Measurements from ENCODE around the gene LRRC75B.

The LRRC75B gene

DNA sequence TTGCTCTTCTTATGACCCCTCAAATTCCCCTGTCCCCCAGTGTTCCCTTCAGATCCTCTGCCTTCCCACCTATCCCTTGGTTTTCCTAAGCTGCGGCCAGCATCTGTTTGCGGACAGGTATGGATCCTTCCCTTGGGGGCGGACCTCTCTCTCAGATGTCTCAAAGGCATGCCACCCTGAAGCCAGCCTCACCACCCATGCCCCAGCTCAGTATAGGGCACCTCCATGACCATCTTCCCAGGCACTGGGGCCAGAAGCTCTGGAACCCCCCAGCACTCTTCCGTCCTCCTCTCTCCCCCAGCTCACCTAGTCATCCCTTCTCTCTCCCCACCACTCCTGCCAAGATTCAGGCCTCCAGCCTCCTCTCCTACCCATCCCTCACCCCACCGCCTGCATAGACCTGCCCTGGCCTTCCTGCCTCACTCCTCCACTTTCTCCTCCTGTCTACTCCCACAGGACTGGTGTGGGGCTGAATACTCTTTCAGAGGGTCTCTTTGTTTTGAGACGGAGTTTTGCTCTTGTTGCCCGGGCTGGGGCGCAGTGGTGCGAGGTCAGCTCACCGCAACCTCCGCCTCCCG, 2.2 kb downstream of the LRRC75B start:
- no peak for TF ChIP-seq ZFX (IDR thresholded peaks at IDR 0.05; ENCODE audit: borderline replicate concordance)
- TF ChIP-seq, protein P1, sequence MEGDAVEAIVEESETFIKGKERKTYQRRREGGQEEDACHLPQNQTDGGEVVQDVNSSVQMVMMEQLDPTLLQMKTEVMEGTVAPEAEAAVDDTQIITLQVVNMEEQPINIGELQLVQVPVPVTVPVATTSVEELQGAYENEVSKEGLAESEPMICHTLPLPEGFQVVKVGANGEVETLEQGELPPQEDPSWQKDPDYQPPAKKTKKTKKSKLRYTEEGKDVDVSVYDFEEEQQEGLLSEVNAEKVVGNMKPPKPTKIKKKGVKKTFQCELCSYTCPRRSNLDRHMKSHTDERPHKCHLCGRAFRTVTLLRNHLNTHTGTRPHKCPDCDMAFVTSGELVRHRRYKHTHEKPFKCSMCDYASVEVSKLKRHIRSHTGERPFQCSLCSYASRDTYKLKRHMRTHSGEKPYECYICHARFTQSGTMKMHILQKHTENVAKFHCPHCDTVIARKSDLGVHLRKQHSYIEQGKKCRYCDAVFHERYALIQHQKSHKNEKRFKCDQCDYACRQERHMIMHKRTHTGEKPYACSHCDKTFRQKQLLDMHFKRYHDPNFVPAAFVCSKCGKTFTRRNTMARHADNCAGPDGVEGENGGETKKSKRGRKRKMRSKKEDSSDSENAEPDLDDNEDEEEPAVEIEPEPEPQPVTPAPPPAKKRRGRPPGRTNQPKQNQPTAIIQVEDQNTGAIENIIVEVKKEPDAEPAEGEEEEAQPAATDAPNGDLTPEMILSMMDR (IDR thresholded peaks at IDR 0.05), result no peak
- no peak overlapping the region for H3K27ac ChIP-seq

DNA sequence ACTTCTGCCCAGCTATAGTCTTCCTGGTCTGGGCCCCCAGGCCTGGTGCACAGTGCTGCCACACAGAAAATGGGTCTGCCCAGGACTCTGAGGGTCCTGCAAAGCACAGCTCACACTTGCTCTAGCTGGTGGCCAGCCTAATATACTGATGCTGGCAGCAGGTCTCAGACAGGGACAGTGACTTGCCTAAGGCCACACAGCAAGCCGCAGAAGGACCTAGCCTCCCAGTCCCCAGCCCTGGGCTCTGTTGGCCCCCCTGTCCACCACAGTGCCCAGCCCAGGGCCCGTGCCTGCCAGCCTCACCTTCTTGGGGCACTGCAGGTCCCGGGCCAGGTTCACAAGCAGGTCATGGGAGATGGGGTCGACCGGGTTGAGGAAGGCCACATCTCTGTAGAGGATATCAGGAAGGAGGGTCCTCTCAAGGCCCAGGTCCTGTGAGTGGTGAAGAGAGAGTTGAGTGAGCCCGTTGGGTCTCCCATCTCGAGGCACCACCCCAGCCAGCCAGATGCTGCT, 3.3 kb downstream of the LRRC75B start:
- TF ChIP-seq, protein P1 (IDR thresholded peaks at IDR 0.05), result no peak
- no peak for TF ChIP-seq ZFX (IDR thresholded peaks at IDR 0.05; ENCODE audit: borderline replicate concordance)
- H3K27ac ChIP-seq, result no peak overlapping the region

DNA sequence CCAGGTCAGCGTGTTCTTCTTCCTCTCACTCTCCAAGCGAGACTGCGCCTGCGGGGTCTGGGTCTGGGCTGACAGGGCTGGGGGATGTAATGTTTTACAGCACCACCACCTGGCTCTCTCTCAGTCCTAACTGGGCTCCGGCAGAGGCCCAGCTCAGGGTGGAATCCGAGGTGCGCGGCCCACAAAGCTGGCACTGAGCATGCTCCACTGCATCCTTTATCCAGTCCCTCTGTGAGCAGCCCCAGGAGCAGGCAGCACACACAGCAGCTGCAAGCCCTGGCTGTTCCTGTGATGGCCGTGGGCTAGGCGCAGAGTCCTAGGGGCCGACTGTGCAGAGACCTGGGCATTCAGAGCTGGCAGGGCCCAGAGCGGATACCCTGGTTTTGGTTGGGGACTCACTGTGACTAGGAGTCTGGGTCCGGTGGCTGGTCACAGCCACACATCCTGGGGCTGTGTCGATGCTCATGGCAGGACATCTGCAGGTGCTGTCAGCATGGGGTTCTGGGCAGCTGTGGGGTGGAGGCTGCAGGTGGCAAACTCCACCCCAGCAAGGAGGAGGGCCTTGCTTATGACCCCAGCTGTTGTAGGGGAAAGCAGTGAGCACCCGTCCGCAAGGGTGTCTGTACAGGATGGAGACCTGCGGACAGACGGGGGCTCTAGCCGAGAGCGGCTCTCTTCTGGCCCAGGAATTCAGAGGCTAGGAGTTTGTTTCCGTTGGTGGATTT, 4.0 kb downstream of the LRRC75B start:
- no peak overlapping the region for H3K27ac ChIP-seq
- TF ChIP-seq ZFX (IDR thresholded peaks at IDR 0.05; ENCODE audit: borderline replicate concordance), result no peak
- TF ChIP-seq, protein P1 (IDR thresholded peaks at IDR 0.05), result no peak

DNA sequence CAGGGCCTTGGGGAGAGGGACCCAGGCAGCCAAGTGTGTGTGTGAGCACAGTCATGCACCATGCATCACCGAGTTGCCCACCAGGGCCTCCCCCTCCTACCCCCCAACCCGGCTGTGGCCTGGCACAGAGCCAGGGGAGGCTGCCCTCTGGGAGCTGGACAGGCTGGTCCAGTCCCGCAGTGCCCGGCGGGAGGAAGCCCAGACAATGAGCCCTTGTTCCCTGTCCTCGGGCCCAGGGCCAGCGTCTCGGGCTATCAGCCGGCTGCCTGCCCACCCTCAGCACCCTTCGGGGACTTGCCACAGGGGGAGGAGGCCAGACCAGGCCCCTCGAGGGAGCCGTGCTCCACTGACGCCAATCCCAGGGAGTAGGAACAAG, 4.5 kb downstream of the LRRC75B start:
- no peak overlapping the region for H3K27ac ChIP-seq
- TF ChIP-seq, protein P1 (IDR thresholded peaks at IDR 0.05), result no peak
- TF ChIP-seq ZFX (IDR thresholded peaks at IDR 0.05; ENCODE audit: borderline replicate concordance), result no peak

DNA sequence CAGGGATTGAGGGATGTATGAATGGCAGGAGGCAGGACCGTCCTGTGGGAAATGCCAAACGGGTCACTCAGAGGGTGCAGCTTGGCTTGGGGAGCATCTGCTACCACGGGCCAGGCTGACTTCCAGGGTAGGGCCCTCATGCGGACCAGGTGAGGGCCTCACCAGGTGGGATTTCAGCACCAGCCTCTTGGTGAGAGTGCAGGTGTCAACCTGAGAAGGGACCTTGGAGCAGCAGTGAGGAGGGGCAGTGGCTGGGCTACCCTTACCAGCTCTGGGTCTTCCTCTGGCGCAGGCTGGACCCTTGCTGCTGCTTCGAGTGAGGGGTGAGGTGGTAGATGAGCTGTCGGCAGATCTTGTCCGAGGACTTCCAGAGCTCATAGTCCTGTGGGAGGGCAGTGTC, 4.9 kb downstream of the LRRC75B start:
- TF ChIP-seq, protein P1 (IDR thresholded peaks at IDR 0.05), result no peak
- TF ChIP-seq ZFX (IDR thresholded peaks at IDR 0.05; ENCODE audit: borderline replicate concordance), result no peak
- no peak overlapping the region for H3K27ac ChIP-seq

DNA sequence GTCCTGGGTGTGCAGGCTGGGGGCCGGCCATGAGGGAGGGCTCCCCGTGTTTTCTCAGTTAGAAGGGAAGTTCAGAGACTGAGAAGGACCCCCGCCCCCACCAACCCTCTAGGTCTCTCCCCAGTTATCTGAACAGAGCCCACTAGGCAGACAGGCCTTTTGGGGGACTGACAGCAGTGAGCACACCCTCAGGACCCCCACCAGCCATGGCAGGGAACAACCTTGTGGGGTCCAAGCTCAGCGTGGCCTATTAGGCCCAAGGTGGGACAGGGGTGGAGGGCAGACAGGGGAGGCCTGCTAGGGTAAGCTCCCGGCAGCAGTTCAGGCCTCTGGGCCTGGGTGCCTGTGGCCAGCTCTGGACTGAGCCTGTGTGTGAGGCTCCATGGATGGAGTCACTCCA, 5.6 kb downstream of the LRRC75B start:
- H3K27ac ChIP-seq, result no peak overlapping the region
- TF ChIP-seq ZFX (IDR thresholded peaks at IDR 0.05; ENCODE audit: borderline replicate concordance), result no peak
- TF ChIP-seq, protein P1 (IDR thresholded peaks at IDR 0.05), result no peak

DNA sequence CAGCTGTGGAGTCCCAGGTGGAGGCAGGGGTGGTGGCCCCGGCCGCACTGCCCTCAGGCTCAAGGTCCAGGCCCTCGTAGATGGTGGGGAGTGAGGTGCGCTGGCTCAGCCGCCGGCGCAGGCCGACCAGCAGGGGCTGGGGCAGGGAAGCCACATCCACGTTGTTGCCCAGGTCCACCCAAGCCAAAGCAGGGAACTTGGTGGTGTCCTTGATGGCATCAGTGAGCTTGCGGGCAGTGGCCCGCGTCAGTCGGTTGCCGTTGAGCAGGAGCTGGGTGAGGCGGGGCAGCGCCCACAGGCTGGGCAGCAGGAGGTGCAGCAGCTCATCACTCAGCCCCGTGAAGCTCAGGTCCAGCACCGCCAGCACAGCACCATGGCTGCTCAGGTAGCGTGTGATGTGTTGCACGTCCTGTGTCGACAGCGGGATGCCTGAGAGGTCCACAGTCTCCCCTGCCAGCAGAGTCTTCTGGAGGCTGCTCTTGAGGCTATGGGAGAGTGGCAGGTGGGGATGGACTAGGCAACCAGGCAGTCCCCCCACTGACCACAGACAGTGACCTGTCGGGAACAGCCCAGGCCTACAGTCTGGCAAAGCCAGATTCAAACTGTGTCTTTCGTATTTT, 6.8 kb downstream of the LRRC75B start:
- H3K27ac ChIP-seq, result no peak overlapping the region
- no peak for TF ChIP-seq ZFX (IDR thresholded peaks at IDR 0.05; ENCODE audit: borderline replicate concordance)
- TF ChIP-seq, protein P1 (IDR thresholded peaks at IDR 0.05), result no peak

Measured in 22Rv1 (cell line).